ENCODE data around the gene ACSS2.

Gene ACSS2

DNA sequence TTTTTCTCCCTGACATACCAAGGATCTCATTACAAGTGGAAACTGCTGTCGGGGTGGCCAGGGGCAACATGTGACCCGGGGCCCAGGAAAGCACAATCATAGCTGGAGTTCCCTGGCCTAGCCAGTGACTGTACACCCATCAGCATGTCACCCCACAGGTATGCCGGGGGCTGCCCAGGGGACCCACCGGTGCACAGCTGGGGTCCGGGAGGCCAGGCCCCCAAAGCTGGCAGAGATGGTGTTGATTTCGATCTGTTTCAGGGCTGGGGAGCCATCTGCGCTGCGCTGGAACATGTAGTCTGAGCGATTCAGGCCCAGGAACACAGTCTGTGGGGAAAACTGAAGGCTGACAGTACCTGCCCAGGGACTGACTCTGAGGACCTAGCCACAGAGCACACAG is 65.9 kb downstream of the ACSS2 start:
- TF ChIP-seq, protein P1, sequence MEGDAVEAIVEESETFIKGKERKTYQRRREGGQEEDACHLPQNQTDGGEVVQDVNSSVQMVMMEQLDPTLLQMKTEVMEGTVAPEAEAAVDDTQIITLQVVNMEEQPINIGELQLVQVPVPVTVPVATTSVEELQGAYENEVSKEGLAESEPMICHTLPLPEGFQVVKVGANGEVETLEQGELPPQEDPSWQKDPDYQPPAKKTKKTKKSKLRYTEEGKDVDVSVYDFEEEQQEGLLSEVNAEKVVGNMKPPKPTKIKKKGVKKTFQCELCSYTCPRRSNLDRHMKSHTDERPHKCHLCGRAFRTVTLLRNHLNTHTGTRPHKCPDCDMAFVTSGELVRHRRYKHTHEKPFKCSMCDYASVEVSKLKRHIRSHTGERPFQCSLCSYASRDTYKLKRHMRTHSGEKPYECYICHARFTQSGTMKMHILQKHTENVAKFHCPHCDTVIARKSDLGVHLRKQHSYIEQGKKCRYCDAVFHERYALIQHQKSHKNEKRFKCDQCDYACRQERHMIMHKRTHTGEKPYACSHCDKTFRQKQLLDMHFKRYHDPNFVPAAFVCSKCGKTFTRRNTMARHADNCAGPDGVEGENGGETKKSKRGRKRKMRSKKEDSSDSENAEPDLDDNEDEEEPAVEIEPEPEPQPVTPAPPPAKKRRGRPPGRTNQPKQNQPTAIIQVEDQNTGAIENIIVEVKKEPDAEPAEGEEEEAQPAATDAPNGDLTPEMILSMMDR (IDR thresholded peaks at IDR 0.05; ENCODE audit: low read depth, low read length): no peak
- no peak overlapping the region for H3K4me3 ChIP-seq (ENCODE audit: low read depth, low read length)

DNA sequence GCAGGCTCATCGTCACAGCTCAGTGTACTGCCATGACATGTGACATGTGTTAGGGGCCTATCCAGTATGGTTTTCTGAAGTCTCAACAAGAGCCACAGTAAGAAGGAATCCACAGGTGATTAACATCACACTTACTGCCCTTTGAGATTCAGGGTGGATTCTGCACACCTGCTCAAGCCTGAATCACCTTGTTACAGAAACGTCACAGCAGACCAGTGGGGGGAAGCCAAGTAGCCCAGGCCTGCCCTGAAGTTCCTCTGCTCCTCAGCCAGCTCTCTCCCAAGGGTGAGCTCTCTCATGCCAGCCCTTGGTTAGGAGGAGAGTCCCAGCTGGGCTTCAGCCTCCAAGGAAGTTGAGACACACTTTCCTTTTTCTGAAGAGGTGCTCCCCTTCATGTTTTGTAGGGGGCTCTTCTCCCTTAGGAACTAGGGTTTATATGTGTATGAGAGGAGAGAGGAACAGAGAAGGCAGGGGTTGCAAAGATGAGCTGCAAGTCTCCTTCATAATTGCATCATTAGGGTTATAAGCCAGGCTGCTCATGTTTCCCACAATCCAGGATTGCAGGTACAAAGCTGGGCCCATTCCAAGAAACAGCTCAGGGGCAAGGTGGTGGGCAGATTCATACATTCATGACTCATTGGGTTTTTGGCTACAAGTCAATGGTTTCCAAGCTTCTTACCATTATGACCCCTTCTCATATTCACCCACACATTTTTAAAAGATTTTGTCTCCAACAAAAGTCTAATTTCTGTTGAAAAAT is 67.6 kb downstream of the ACSS2 start:
- no peak overlapping the region for H3K4me3 ChIP-seq (ENCODE audit: low read depth, low read length)
- TF ChIP-seq, protein P1 (IDR thresholded peaks at IDR 0.05; ENCODE audit: low read depth, low read length): no peak

DNA sequence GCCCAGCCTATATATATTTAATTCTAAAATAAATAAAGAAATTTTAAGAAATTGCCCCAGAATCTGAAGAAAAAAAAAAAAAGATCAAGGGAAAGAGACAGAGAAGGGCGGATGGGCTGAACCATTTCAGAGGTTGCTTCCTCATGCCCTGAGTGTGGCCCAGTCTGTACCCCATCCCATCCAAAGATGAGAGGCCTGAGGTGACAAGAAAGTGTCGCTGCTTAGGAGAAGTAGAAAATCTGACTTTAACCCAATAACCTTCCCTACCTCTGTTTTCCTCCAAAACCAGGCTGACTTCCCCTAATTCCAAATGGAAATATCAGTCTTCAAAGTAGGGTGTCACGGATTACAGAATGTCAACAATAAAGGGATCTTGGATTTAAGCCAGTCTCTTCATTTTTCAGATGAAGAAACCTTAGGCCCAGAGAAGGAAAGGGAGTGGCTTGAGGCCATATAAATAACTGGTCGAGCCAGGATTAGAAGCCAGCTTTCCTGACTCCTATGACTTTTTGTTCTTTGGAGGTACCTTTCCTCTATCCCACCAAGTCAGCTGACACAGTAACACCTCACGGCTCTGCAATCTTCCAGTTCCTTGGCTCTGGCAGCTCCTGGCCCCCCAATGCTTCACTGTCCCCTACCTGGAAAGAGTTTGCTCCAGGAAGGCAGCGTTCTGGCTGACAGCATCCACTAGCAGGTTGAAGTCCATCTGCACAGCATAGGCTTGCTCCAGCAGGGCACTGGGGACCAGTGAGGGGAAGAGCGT is 69.1 kb downstream of the ACSS2 start:
- TF ChIP-seq, protein P1 (IDR thresholded peaks at IDR 0.05; ENCODE audit: low read depth, low read length): no peak
- no peak overlapping the region for H3K4me3 ChIP-seq (ENCODE audit: low read depth, low read length)

DNA sequence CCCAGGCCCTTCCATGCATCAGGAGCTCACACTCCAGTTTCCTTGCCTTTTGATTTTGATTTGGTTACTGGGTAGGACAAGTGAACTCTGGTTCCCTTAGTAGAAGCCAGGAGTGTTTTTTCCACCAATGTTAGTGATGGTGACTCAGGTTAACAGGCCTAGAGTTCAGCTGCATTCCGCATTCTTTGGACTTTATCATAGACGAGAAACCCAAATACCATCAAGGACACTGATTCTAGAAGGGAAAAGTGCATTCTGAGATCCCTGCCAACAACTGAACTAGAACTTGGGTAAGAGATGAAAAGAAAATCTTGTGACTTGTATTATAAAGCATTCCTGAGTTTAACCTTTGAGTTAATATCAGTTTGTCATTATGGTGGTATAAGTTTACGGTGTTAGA is 70.2 kb downstream of the ACSS2 start:
- TF ChIP-seq, protein P1 (IDR thresholded peaks at IDR 0.05; ENCODE audit: low read depth, low read length): no peak

DNA sequence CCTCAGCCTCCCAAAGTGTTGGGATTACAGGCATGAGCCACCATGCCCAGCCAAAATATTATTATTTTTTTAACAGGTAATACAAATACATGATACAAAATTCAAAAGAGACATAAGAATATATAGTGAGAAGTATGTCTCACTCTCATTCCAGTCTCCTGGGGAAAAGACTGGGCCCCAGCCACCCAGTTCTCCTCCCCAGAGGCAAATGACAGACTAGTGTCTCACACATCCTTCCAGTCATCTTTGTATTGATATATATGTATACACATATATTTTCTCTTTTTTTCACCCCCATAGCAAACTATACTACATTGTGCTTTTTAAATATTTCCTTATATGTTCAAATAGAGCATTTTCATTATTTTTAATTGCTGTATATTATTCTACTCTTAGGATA is 70.9 kb downstream of the ACSS2 start:
- no peak overlapping the region for H3K4me3 ChIP-seq (ENCODE audit: low read depth, low read length)
- TF ChIP-seq, protein P1 (IDR thresholded peaks at IDR 0.05; ENCODE audit: low read depth, low read length): no peak

More for the DNA sequence above, 70.2 kb downstream of the ACSS2 start:
- no peak overlapping the region for H3K4me3 ChIP-seq (ENCODE audit: low read depth, low read length)

DNA sequence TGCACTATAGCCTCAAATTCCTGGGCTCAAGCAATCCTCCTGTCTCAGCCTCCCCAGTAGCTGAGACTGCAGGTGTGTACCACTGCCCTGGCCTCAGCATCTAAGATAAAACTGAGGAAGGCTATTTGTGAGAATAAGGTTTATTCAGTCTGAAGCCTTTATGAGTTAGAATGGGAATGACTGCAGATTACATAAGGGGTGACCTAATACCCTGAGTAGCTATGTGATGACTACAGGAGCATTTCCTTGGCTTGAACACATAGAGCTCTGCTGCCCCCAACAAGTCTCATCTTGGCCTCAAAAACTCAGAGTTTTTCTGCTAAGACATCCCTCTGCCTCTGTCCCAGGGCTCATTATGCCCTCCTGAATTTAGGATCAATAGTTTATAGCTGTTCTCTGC is 71.6 kb downstream of the ACSS2 start:
- no peak overlapping the region for H3K4me3 ChIP-seq (ENCODE audit: low read depth, low read length)
- TF ChIP-seq, protein P1 (IDR thresholded peaks at IDR 0.05; ENCODE audit: low read depth, low read length): no peak

DNA sequence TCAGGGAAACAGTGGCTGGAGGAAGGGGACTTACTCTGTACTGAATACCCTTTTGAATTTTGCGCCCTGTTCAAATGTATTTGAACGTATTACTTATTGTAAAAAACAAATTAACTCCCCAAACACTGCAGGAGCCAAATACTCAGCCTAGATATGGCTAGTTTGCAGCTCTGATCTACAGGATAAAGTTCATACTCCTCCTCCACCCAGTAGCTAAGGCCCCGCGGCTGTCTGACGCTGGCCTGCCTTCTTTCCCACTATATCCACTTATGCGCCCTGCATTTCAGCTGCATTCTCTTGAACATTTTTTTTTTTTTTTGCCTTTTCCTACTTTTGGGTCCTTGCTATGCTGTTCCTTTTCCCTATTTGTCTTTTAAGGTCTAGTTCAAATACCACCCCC is 72.7 kb downstream of the ACSS2 start:
- H3K4me3 ChIP-seq (ENCODE audit: low read depth, low read length): no peak overlapping the region

More for the DNA sequence above, 72.7 kb downstream of the ACSS2 start:
- TF ChIP-seq, protein P1 (IDR thresholded peaks at IDR 0.05; ENCODE audit: low read depth, low read length): no peak

All from WI38 (cell line).